Measurements from ENCODE around the gene CARMIL3.
"Not testable (repeated sequence)": the region's sequence is repeated elsewhere in the genome, so short reads cannot be mapped to it uniquely, and the experiment has no call there.

CARMIL3 gene

GRCh38 chr14:24094841-24095270 is 43.0 kb downstream of the CARMIL3 start:
- FAIRE-seq (no peak), DNase-seq (ENCODE audit: low spot score) (no peak)

DNA sequence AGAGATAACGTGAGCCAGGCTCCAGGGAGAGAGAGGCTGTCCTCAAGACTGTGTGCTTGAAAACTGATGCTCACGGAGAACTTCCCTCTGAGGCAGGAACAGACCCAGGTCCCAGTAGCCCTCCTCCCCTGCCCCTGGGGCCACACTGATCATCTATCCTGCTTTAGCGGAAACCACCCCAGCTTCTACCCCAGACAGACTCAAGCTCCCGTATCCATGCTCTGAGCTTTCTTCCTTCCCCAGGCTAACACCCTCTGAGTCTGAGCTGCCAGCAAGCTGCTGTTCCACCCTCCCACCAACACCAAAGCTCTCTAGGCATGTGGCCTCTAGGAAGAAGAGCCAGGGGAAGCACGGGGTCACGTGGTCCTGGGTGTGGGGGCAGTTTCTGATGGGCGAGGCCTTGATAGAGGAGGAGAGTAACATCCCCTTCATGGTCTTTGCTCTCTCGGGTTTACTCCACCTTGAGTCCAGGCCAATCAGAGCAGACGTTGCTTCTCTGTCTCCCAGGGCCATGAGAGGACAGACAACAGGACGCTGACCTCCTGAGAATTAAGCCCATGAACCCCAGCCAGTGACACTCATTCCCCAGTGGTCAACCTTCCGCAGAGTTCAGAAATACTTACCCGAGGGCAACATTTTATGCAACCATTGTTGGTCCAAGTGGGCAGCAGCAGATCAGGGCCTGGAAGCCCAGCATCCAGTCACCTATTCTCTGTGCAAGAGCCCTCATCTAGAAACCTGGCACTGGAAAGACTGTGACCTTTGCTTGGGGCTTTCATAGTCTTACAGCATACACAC is 43.7 kb downstream of the CARMIL3 start:
- peak; percentile 49 for DNase-seq (ENCODE audit: low spot score)

GRCh38 chr14:24096545-24097181 is 44.9 kb downstream of the CARMIL3 start:
- no peak for DNase-seq (ENCODE audit: low spot score)
- FAIRE-seq: no peak

More for the DNA sequence above, 43.7 kb downstream of the CARMIL3 start:
- no peak for FAIRE-seq

- FAIRE-seq: no peak
- DNase-seq (ENCODE audit: low spot score): no peak
Observed at GRCh38 chr14:24098229-24098926, 46.6 kb downstream of the CARMIL3 start.

- DNase-seq (ENCODE audit: low spot score) (no peak), FAIRE-seq (no peak)
Observed at GRCh38 chr14:24098927-24099813, 47.4 kb downstream of the CARMIL3 start.

DNA sequence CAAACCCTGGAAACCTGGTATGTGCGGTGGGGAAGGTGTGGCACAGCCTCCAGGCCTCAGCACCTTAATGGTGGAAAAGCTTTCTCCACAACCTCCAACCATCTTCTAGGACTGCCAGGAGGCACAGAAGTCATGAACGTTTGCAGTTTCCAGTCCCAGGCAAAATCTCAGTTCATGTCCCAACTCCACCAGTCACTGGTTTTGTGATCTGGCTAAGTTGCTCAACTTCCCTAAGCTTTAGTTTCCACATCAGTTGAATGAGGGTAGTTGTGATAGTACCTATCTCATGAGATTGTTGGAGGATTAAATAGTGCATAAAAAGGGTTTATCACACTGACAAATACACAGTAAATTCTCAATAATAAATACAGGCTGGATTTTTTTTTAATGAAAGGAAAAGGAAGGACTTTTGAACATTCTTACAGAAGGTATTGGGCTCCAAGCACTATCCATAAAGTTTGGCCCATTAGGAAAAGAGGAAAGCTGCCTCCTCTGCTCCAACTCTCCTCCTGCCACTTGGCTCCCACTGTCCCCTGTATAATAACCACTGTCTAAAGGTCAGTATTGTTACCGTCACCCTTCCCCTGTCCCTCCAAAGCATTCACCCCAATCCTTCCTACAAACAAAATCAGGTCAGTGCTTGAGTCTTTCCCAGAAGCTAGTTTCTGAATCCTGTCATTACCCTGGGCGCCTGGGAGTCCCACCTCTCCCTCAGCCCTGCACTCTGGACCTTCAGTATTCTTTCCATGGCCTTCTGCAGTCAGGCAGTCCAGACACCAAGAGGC is 48.6 kb downstream of the CARMIL3 start:
- FAIRE-seq: no peak
- DNase-seq (ENCODE audit: low spot score): no peak

- FAIRE-seq (no peak), DNase-seq (ENCODE audit: low spot score) (no peak)
Observed at GRCh38 chr14:24100982-24101494, 49.2 kb downstream of the CARMIL3 start.

- FAIRE-seq: no peak
- DNase-seq (ENCODE audit: low spot score): no peak
Observed at GRCh38 chr14:24102357-24103048, 50.7 kb downstream of the CARMIL3 start.

DNA sequence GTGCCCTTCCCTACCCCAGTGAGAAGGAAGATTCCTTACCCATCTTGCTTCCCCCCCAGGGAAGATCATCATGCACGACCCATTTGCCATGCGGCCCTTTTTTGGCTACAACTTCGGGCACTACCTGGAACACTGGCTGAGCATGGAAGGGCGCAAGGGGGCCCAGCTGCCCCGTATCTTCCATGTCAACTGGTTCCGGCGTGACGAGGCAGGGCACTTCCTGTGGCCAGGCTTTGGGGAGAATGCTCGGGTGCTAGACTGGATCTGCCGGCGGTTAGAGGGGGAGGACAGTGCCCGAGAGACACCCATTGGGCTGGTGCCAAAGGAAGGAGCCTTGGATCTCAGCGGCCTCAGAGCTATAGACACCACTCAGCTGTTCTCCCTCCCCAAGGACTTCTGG is 51.6 kb downstream of the CARMIL3 start:
- FAIRE-seq (no peak), DNase-seq (ENCODE audit: low spot score) (no peak)

DNA sequence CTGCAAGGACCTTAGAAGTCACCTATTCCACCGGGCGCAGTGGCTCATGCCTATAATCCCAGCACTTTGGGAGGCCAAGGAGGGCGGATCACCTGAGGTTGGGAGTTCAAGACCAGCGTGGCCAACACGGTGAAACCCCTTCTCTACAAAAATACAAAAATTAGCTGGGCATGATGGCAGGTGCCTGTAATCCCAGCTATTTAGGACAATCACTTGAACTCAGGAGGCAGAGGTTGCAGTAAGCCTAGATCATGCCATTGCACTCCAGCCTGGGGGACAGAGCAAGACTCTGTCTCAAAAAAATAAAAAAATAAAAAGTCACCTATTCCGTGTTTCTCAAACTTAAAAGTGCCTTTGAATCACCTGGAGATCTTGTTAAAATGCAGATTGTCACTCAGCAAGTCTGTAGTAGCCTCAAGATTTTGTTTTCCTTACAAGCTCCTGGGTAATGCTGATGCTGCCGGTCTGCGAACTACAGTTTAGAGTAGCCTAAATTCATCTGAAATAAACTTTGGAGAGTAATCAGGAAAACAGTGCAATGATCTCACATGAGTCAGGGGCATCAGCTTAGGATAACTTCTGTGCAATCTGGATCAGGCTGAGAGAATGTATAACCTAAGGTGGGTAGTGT is 53.9 kb downstream of the CARMIL3 start:
- DNase-seq (ENCODE audit: low spot score); FAIRE-seq: not testable (repeated sequence)

DNA sequence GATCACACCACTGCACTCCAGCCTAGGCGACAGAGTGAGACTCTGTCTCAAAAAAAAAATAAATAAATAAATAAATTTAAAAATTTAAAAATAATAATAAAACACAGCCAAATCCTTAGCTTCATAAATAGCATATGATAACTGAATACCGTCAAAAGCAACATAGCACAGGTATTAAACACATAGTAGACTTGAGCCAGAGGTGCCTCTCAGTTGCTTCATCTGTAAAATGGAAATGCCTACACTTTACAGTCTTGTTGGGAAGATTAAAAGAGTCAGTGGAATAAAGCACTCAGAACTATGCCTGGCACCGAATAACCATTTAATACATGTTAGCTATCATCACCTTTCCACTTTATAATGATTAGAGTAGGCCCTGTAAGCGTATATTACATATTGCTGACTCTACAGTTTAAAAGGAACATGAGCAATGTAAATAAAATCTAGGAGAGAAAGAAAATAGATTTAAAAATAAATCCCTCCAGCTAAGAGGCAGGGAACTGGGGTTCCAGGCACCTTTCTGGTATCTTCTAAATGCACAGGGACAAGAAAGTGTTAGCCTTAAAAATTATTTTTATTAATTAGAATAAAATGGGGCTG is 55.0 kb downstream of the CARMIL3 start:
- DNase-seq (ENCODE audit: low spot score): no peak
- no peak for FAIRE-seq

DNA sequence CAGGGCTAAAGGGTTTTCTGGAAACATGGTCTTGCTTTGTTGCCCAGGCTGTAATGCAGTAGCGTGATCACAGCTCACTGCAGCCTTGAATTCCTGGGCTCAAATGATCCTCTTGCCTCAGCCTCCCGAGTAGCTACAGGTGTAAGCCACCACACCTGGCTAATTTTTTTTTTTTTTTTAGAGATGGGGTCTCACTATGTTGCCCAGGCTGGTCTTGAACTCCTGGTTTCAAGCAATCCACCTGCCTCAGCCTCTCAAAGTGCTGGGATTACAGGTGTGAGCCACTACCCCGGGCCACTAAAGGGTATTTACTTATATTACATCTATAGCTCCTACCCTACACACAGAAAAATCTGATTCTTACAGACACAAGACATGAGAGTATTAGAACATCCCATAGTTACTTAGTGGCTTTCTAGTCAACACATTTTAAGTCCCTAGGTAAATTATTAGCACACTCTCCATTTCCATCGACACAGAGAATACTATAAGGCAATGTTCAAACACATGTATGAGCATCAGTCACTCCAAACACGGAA is 56.6 kb downstream of the CARMIL3 start:
- no peak for DNase-seq (ENCODE audit: low spot score)
- FAIRE-seq: no peak

GRCh38 chr14:24110060-24110459 is 58.3 kb downstream of the CARMIL3 start:
- no peak for DNase-seq (ENCODE audit: low spot score)

DNA sequence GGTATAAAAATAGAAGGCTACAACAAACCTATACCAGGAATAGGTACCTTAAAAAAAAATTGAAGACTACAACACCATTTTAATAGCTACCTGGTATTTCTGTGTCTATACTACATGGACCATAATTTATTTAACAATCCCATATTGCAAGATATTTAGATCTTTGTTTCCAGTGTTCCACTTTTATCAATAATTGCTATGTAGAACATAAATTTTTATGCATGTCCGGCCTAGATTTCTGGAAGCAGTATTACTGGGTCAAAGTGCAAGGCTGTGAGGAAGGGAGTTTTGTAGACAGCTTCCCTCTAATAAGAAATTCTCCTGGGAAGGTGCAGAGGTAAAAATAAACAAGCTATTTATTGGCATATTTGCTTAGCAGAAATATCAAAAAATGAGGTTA is 58.7 kb downstream of the CARMIL3 start:
- DNase-seq (ENCODE audit: low spot score) (no peak), FAIRE-seq (no peak)

More at GRCh38 chr14:24110060-24110459, 58.3 kb downstream of the CARMIL3 start:
- no peak for FAIRE-seq

GRCh38 chr14:24113379-24113800 is 61.6 kb downstream of the CARMIL3 start:
- FAIRE-seq: no peak
- DNase-seq (ENCODE audit: low spot score): no peak

DNA sequence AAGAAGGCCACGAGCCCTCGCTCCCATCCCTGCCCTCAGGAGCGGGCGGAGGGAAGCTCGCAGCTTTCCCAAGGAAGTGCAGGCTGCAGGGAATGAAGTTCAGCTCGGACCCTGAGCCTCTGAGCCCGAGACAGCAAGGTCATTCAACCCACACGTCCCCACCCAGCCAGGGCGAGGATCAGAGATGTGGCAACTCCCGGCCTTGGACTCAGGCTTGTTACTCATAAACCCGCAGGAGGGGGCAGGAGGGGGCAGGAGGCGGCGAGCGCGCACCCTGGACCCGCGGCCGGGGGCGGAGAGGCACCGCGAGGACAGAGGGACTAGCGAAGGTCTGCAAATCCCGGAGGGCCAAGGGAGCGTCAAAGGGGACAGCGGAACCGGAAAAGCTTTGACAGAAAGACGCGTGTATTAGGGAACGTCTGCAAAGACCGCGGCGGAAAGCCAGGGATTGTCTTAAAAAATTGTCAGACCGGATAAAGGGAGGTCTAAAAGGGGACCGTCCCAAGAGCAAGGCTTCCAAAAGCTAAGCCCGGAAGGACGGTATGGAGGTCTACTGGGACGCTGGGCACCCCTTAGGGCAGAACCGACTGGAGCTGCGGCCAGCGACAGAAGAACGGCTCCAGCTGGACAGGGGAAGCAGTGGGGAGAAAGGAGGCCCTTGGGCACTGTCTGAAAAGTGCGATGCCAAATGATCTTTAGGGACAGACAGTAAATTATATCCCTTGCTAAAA is 62.2 kb downstream of the CARMIL3 start:
- DNase-seq (ENCODE audit: low spot score): peak; percentile 79
- FAIRE-seq: no peak

- DNase-seq (ENCODE audit: low spot score) (peak; percentile 96), FAIRE-seq (peak; percentile 79)
Observed at GRCh38 chr14:24114532-24115421, 63.0 kb downstream of the CARMIL3 start, which contains the start of the genes DCAF11 and NRL. Gene DCAF11, plus strand, starts transcription at chr14:24114777. Its CDS starts 818 bp downstream, at chr14:24115595. Gene NRL, minus strand, starts transcription at chr14:24114949. Its CDS starts 32,101 bp downstream, at chr14:24082848.

Data from RCC 7860 (cell line).